Measurements from ENCODE around the gene UBIAD1. TPM values are rescaled to one million over a fixed set of nuclear protein-coding genes. Genes with fewer than 3 reads are reported as not detected.

UBIAD1 gene
- total and polyA plus RNA-seq, 9 of the 15 experiments (the other 6 are each of a cell fraction or from before 2014, with no cell fraction given), result 6.2 to 34.3 (median 22.3) TPM

DNA sequence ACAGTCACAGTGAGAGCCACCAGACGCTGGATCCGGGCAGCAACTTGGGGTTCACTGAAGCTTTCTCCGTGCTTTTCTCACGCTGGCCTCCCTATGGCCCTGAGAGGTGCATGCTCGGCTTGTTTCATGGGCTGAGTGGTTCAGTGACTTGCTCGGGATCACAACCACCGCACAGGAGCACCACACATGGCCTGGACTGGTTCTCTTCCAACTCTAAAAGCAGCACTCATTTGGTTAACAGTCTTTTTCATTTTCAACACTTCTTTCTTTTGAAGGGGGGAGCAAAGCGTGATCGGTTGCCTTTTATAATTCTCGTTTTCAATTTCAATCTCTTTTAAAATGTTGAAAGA, 26.2 kb downstream of the UBIAD1 start:
- H3K79me2 ChIP-seq (ENCODE audit: control insufficient read depth, insufficient read depth, low read length), result no peaks in the 10 kb centered on the region
- peaks cover 3 to 11% of the 10 kb centered on the region in 2 experiments; a peak in 2 of 5 replicates for H3K27me3 ChIP-seq (ENCODE audit: control insufficient read depth in 2 of 2, insufficient read depth in 2 of 2, low read length in 2 of 2)
- peak overlapping the region in 1 of 2 experiments; percentile 68; a peak in 2 of 4 replicates for H3K9ac ChIP-seq (ENCODE audit: insufficient read depth in 1 of 2, low read depth in 2 of 2, low read length in 2 of 2)
- H3K4me2 ChIP-seq (ENCODE audit: insufficient read depth, low read length), result no peak overlapping the region
- ChIA-PET CTCF (ENCODE audit: low intra/inter-chr PET ratio) (no interaction called here), POLR2A (interaction anchor here (0.9 kb wide), 2 partner anchors 8 to 27 kb away, joined by 3 read pairs; no protein-coding TSS in a partner anchor)
- 19% methylated on average over 10 of the region's 10 CpGs for WGBS (ENCODE audit: insufficient coverage, low coverage, missing lambda C conversion rate)
- BruUV-seq (replicated peaks), result no TSS peak
- no peak overlapping the region for H3K4me3 ChIP-seq
- no peaks in the 10 kb centered on the region for H3K9me3 ChIP-seq (replicated peaks; ENCODE audit: control insufficient read depth, insufficient read depth, low read depth, low read length)
- intact Hi-C loops (cut with micrococcal nuclease), result no loop called here
- TF ChIP-seq SRSF9 (IDR thresholded peaks at IDR 0.05; ENCODE audit: borderline replicate concordance, low read depth, low read length) (no peak), JUND (IDR thresholded peaks at IDR 0.05; ENCODE audit: borderline replicate concordance, low read depth, low read length) (no peak), JUND (tag; IDR thresholded peaks at IDR 0.05; ENCODE audit: borderline replicate concordance, low read depth, low read length) (no peak), ZNF263 (CRISPR knock-in tag; IDR thresholded peaks at IDR 0.05; ENCODE audit: borderline replicate concordance) (peak; percentile 16; the same call in 1 of the 2 replicates), HNRNPK (IDR thresholded peaks at IDR 0.05; ENCODE audit: low read depth, low read length, poor library complexity, severe bottlenecking) (no peak), ZNF253 (CRISPR knock-in tag; conservative IDR thresholded peaks at IDR 0.05) (no peak), ZNF76 (CRISPR knock-in tag; IDR thresholded peaks at IDR 0.05; ENCODE audit: borderline replicate concordance) (no peak)
- no peaks in the 10 kb centered on the region for H4K20me1 ChIP-seq (replicated peaks; ENCODE audit: control insufficient read depth, insufficient read depth, low read length)
- no peak overlapping the region for H3K27ac ChIP-seq (ENCODE audit: extremely low read depth, low read depth, low read length)
- no peaks in the 10 kb centered on the region for H3K9me1 ChIP-seq (ENCODE audit: control insufficient read depth, insufficient read depth, low read length)
- no peaks in the 10 kb centered on the region; a peak in 1 of 5 replicates for H3K4me1 ChIP-seq (replicated peaks in 1 of 2; ENCODE audit: control insufficient read depth in 2 of 2, insufficient read depth in 2 of 2, low read length in 2 of 2)
- in situ Hi-C loops (cut with MboI), result no loop called here
- H2AFZ ChIP-seq (ENCODE audit: low read depth, low read length), result no peak overlapping the region
- no peak for DNase-seq (ENCODE audit: extremely low read depth in 1 of 4, low spot score in 3 of 4)
- peaks cover 15% of the 10 kb centered on the region; the same call in 2 of the 3 replicates for H3K36me3 ChIP-seq (ENCODE audit: control insufficient read depth, insufficient read depth, low read length)
- no peak for FAIRE-seq
- ATAC-seq, result peak; percentile 55
